Measurements from ENCODE around the gene ABCC2. TPM values are rescaled to one million over a fixed set of nuclear protein-coding genes. Genes with fewer than 3 reads are reported as not detected.

The ABCC2 gene
- total and polyA plus RNA-seq, 9 of the 15 experiments (the other 6 are each of a cell fraction or from before 2014, with no cell fraction given), result 0.03 to 0.18 (median 0.10) TPM; not detected in 1

GRCh38 chr10:99779335-99779734 is 3.1 kb upstream of the ABCC2 start:
- no peak overlapping the region for H3K27ac ChIP-seq (ENCODE audit: extremely low read depth, low read depth, low read length)
- CTCF ChIA-PET (ENCODE audit: low intra/inter-chr PET ratio), result no interaction called here

More at GRCh38 chr10:99779335-99779734, 3.1 kb upstream of the ABCC2 start:
- Histone ChIP-seq H3K79me2 (ENCODE audit: control insufficient read depth, insufficient read depth, low read length) (no peaks in the 10 kb centered on the region), H3K9me3 (replicated peaks; ENCODE audit: control insufficient read depth, insufficient read depth, low read depth, low read length) (no peaks in the 10 kb centered on the region), H2AFZ (ENCODE audit: low read depth, low read length) (no peak overlapping the region), H4K20me1 (replicated peaks; ENCODE audit: control insufficient read depth, insufficient read depth, low read length) (no peaks in the 10 kb centered on the region), H3K36me3 (ENCODE audit: control insufficient read depth, insufficient read depth, low read length) (no peaks in the 10 kb centered on the region), H3K4me2 (ENCODE audit: insufficient read depth, low read length) (no peak overlapping the region), H3K4me3 (no peak overlapping the region), H3K27me3 (ENCODE audit: control insufficient read depth in 2 of 2, insufficient read depth in 2 of 2, low read length in 2 of 2) (no peaks in the 10 kb centered on the region), H3K9ac (ENCODE audit: insufficient read depth in 1 of 2, low read depth in 2 of 2, low read length in 2 of 2) (no peak overlapping the region), H3K4me1 (replicated peaks in 1 of 2; ENCODE audit: control insufficient read depth in 2 of 2, insufficient read depth in 2 of 2, low read length in 2 of 2) (peaks cover 1 to 5% of the 10 kb centered on the region in 2 experiments; a peak in 3 of 5 replicates), H3K9me1 (ENCODE audit: control insufficient read depth, insufficient read depth, low read length) (no peaks in the 10 kb centered on the region)
- intact Hi-C loops (cut with micrococcal nuclease) (no loop called here), in situ Hi-C loops (cut with MboI) (no loop called here)
- ATAC-seq (no peak), DNase-seq (ENCODE audit: extremely low read depth in 1 of 4, low spot score in 3 of 4) (no peak), FAIRE-seq (no peak)
- POLR2A ChIA-PET, result no interaction called here
- no peak for TF ChIP-seq IFI16 (CRISPR knock-in tag; IDR thresholded peaks at IDR 0.05)
- no peak for TF ChIP-seq MLX (CRISPR knock-in tag; conservative IDR thresholded peaks at IDR 0.05)
- no peak for TF ChIP-seq ZNF507 (tag; conservative IDR thresholded peaks at IDR 0.05)
- TF ChIP-seq CSDE1 (IDR thresholded peaks at IDR 0.05), result no peak
- TF ChIP-seq ZNF274 (IDR thresholded peaks at IDR 0.05; ENCODE audit: borderline replicate concordance, low read depth, low read length), result no peak
- TF ChIP-seq NFIC (IDR thresholded peaks at IDR 0.05), result no peak
- TF ChIP-seq ATF1 (CRISPR knock-in tag; IDR thresholded peaks at IDR 0.05), result no peak
- no peak for TF ChIP-seq ATF1 (tag; IDR thresholded peaks at IDR 0.05)
- TF ChIP-seq ZNF140 (CRISPR knock-in tag; IDR thresholded peaks at IDR 0.05), result no peak
- TF ChIP-seq DNMT1 (IDR thresholded peaks at IDR 0.05), result no peak
- no peak for TF ChIP-seq RHOXF2B (CRISPR knock-in tag; conservative IDR thresholded peaks at IDR 0.05)
- no peak for TF ChIP-seq SIRT6 (IDR thresholded peaks at IDR 0.05; ENCODE audit: low read depth, low read length)
- no TSS peak for BruUV-seq (replicated peaks)
- WGBS (ENCODE audit: insufficient coverage, low coverage, missing lambda C conversion rate), result 5% methylated on average over 4 of the region's 4 CpGs
